GM10847 (cell line): ENCODE measurements around the gene INTS3.

Source experiments
- POLR2A ChIP-seq: IDR thresholded peaks from 2 replicates; pipeline ENCODE4 v1.6.1; 2011; ENCODE audit not compliant: insufficient read length; ENCODE audit errors: extremely low read depth

The INTS3 gene

GRCh38 chr1:153793973-153794615 lies 66.2 kb downstream of the INTS3 start:
- no peak for TF ChIP-seq POLR2A

- TF ChIP-seq POLR2A, result no peak
Measured at GRCh38 chr1:153794624-153795329, 66.9 kb downstream of the INTS3 start.

- TF ChIP-seq POLR2A, result no peak
Measured at GRCh38 chr1:153795330-153795837, 67.5 kb downstream of the INTS3 start.

GRCh38 chr1:153795934-153796785 lies 68.3 kb downstream of the INTS3 start:
- no peak for TF ChIP-seq POLR2A

GRCh38 chr1:153796786-153797659 lies 69.2 kb downstream of the INTS3 start:
- TF ChIP-seq POLR2A, result no peak

- TF ChIP-seq POLR2A, result no peak
Measured at GRCh38 chr1:153798468-153798780, 70.6 kb downstream of the INTS3 start.

- no peak for TF ChIP-seq POLR2A
Measured at GRCh38 chr1:153799016-153799415, 71.2 kb downstream of the INTS3 start.

- no peak for TF ChIP-seq POLR2A
Measured at GRCh38 chr1:153799566-153800465, 72.0 kb downstream of the INTS3 start.

- TF ChIP-seq POLR2A, result no peak
Measured at GRCh38 chr1:153800516-153800915, 72.7 kb downstream of the INTS3 start.

GRCh38 chr1:153801028-153801625 lies 73.3 kb downstream of the INTS3 start:
- no peak for TF ChIP-seq POLR2A

GRCh38 chr1:153801786-153802697 lies 74.2 kb downstream of the INTS3 start:
- no peak for TF ChIP-seq POLR2A

GRCh38 chr1:153803470-153804056 lies 75.7 kb downstream of the INTS3 start:
- TF ChIP-seq POLR2A, result no peak
